GM10266 (cell line): ENCODE measurements around the gene MEOX1.

ENCODE experiments used
- DNase-seq: peaks from one replicate; pipeline ENCODE4 v3.0.0; 2012; ENCODE audit errors: extremely low spot score
- CTCF ChIP-seq: IDR thresholded peaks from 2 replicates; pipeline ENCODE4 v1.5.1; 2012; ENCODE audit warnings: mild to moderate bottlenecking, low read depth; ENCODE audit not compliant: control insufficient read depth, insufficient read depth; ENCODE audit errors: missing control alignments

The MEOX1 gene

GRCh38 chr17:43641416-43641815 lies 20.3 kb downstream of the MEOX1 start:
- TF ChIP-seq CTCF: no peak
- no peak for DNase-seq

- no peak for DNase-seq
- TF ChIP-seq CTCF: no peak
These were observed 21.1 kb downstream of the MEOX1 start for GRCh38 chr17:43640491-43641252.

- no peak for TF ChIP-seq CTCF
- DNase-seq: no peak
These were observed 24.0 kb downstream of the MEOX1 start for GRCh38 chr17:43637563-43638323.

- no peak for DNase-seq
These were observed 25.3 kb downstream of the MEOX1 start for GRCh38 chr17:43636426-43636825.

GRCh38 chr17:43634591-43635125 lies 27.1 kb downstream of the MEOX1 start:
- TF ChIP-seq CTCF: no peak
- DNase-seq: no peak

More at GRCh38 chr17:43636426-43636825, 25.3 kb downstream of the MEOX1 start:
- TF ChIP-seq CTCF: no peak

GRCh38 chr17:43632221-43632620 lies 29.5 kb downstream of the MEOX1 start:
- TF ChIP-seq CTCF: no peak
- no peak for DNase-seq

- no peak for DNase-seq
- TF ChIP-seq CTCF: no peak
These were observed 30.3 kb downstream of the MEOX1 start for GRCh38 chr17:43631429-43631828.
